GM12864 (cell line): Measurements from ENCODE around the gene RS1.

Source experiments
- DNase-seq: peaks from one replicate; pipeline ENCODE4 v3.0.0-alpha.2; 2011; ENCODE audit warnings: low read depth
- H3K4me3 ChIP-seq: 2 replicates; pipeline ENCODE4 v1.5.1; 2011; ENCODE audit warnings: mild to moderate bottlenecking, low read depth, low read length, control low read depth
- CTCF ChIP-seq: IDR thresholded peaks from 2 replicates; pipeline ENCODE4 v1.5.1; 2011; ENCODE audit warnings: low read depth, mild to moderate bottlenecking, moderate library complexity, low read length, control low read depth, inconsistent platforms; ENCODE audit errors: missing control alignments

The RS1 gene

GRCh38 chrX:18701621-18702361 is 29.9 kb upstream of the RS1 start:
- DNase-seq, result no peak

GRCh38 chrX:18698737-18699650 is 27.1 kb upstream of the RS1 start:
- DNase-seq, result no peak
- H3K4me3 ChIP-seq, result no peak overlapping the region
- TF ChIP-seq CTCF, result no peak

More at GRCh38 chrX:18701621-18702361, 29.9 kb upstream of the RS1 start:
- H3K4me3 ChIP-seq, result no peak overlapping the region
- TF ChIP-seq CTCF, result no peak

GRCh38 chrX:18696653-18697052 is 24.7 kb upstream of the RS1 start:
- no peak overlapping the region for H3K4me3 ChIP-seq
- TF ChIP-seq CTCF, result no peak
- no peak for DNase-seq

- no peak for DNase-seq
- TF ChIP-seq CTCF, result no peak
- H3K4me3 ChIP-seq, result no peak overlapping the region
Measured at GRCh38 chrX:18692541-18692940, 20.6 kb upstream of the RS1 start.

- TF ChIP-seq CTCF, result no peak
- no peak for DNase-seq
- H3K4me3 ChIP-seq, result no peak overlapping the region
Measured at GRCh38 chrX:18691431-18691830, 19.5 kb upstream of the RS1 start.

GRCh38 chrX:18687856-18688495 is 16.1 kb upstream of the RS1 start:
- no peak for DNase-seq
- TF ChIP-seq CTCF, result no peak
- no peak overlapping the region for H3K4me3 ChIP-seq
